MM.1S (cell line): ENCODE data around the gene DLGAP1.

Experiments
- CTCF ChIP-seq: fragments of 300-600 bp; sonication (generic); IDR thresholded peaks from 2 replicates; pipeline ENCODE4 v1.5.1; 2016; ENCODE audit warnings: antibody characterized with exemption, low read length, mixed read lengths
- EZH2 ChIP-seq: fragments of 300-600 bp; sonication (generic); optimal IDR thresholded peaks from 2 replicates; pipeline ENCODE3; 2017; ENCODE audit warnings: low read depth, mild to moderate bottlenecking, antibody characterized with exemption, low read length, mixed read lengths

- TF ChIP-seq CTCF (no peak), EZH2 (no peak)
Measured at GRCh38 chr18:3596324-3596636, 858.8 kb downstream of the DLGAP1 start.
